ENCODE measurements around the gene MAST2.

The MAST2 gene

DNA sequence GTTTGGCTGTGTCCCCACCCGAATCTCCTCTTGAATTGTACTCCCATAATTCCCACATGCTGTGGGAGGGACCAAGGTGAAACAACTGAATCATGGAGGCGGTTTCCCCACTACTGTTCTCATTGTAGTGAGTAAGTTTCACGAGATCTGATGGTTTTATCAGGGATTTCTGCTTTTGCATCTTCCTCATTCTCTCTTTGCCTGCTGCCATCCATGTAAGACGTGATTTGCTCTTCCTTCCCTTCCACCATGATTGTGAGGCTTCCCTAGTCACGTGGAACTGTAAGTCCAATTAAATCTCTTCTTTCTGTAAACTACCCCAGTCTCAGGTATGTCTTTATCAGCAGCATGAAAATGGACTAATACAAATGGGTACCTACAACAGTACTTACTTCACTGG is 255.5 kb downstream of the MAST2 start:
- no peak for TF ChIP-seq GLIS3 (CRISPR knock-in tag; IDR thresholded peaks at IDR 0.05)
- no peak for TF ChIP-seq RARB (CRISPR knock-in tag; IDR thresholded peaks at IDR 0.05)
- no peak for TF ChIP-seq PPARA (CRISPR knock-in tag; IDR thresholded peaks at IDR 0.05; ENCODE audit: borderline replicate concordance)
- TF ChIP-seq, protein P1, sequence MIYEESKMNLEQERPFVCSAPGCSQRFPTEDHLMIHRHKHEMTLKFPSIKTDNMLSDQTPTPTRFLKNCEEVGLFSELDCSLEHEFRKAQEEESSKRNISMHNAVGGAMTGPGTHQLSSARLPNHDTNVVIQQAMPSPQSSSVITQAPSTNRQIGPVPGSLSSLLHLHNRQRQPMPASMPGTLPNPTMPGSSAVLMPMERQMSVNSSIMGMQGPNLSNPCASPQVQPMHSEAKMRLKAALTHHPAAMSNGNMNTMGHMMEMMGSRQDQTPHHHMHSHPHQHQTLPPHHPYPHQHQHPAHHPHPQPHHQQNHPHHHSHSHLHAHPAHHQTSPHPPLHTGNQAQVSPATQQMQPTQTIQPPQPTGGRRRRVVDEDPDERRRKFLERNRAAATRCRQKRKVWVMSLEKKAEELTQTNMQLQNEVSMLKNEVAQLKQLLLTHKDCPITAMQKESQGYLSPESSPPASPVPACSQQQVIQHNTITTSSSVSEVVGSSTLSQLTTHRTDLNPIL (CRISPR knock-in tag; IDR thresholded peaks at IDR 0.05; ENCODE audit: low read depth), result no peak
- TF ChIP-seq, protein P2, sequence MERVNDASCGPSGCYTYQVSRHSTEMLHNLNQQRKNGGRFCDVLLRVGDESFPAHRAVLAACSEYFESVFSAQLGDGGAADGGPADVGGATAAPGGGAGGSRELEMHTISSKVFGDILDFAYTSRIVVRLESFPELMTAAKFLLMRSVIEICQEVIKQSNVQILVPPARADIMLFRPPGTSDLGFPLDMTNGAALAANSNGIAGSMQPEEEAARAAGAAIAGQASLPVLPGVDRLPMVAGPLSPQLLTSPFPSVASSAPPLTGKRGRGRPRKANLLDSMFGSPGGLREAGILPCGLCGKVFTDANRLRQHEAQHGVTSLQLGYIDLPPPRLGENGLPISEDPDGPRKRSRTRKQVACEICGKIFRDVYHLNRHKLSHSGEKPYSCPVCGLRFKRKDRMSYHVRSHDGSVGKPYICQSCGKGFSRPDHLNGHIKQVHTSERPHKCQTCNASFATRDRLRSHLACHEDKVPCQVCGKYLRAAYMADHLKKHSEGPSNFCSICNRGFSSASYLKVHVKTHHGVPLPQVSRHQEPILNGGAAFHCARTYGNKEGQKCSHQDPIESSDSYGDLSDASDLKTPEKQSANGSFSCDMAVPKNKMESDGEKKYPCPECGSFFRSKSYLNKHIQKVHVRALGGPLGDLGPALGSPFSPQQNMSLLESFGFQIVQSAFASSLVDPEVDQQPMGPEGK (CRISPR knock-in tag; IDR thresholded peaks at IDR 0.05; ENCODE audit: borderline replicate concordance), result no peak
- TF ChIP-seq, protein P3, sequence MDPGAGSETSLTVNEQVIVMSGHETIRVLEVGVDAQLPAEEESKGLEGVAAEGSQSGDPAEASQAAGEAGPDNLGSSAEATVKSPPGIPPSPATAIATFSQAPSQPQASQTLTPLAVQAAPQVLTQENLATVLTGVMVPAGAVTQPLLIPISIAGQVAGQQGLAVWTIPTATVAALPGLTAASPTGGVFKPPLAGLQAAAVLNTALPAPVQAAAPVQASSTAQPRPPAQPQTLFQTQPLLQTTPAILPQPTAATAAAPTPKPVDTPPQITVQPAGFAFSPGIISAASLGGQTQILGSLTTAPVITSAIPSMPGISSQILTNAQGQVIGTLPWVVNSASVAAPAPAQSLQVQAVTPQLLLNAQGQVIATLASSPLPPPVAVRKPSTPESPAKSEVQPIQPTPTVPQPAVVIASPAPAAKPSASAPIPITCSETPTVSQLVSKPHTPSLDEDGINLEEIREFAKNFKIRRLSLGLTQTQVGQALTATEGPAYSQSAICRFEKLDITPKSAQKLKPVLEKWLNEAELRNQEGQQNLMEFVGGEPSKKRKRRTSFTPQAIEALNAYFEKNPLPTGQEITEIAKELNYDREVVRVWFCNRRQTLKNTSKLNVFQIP (CRISPR knock-in tag; IDR thresholded peaks at IDR 0.05; ENCODE audit: borderline replicate concordance, low read depth), result no peak
- TF ChIP-seq, protein P4, sequence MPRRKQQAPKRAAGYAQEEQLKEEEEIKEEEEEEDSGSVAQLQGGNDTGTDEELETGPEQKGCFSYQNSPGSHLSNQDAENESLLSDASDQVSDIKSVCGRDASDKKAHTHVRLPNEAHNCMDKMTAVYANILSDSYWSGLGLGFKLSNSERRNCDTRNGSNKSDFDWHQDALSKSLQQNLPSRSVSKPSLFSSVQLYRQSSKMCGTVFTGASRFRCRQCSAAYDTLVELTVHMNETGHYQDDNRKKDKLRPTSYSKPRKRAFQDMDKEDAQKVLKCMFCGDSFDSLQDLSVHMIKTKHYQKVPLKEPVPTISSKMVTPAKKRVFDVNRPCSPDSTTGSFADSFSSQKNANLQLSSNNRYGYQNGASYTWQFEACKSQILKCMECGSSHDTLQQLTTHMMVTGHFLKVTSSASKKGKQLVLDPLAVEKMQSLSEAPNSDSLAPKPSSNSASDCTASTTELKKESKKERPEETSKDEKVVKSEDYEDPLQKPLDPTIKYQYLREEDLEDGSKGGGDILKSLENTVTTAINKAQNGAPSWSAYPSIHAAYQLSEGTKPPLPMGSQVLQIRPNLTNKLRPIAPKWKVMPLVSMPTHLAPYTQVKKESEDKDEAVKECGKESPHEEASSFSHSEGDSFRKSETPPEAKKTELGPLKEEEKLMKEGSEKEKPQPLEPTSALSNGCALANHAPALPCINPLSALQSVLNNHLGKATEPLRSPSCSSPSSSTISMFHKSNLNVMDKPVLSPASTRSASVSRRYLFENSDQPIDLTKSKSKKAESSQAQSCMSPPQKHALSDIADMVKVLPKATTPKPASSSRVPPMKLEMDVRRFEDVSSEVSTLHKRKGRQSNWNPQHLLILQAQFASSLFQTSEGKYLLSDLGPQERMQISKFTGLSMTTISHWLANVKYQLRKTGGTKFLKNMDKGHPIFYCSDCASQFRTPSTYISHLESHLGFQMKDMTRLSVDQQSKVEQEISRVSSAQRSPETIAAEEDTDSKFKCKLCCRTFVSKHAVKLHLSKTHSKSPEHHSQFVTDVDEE (CRISPR knock-in tag; IDR thresholded peaks at IDR 0.05), result no peak
- no peak for TF ChIP-seq ZC3H10 (CRISPR knock-in tag; IDR thresholded peaks at IDR 0.05)
- no peak for TF ChIP-seq ZNF70 (CRISPR knock-in tag; IDR thresholded peaks at IDR 0.05)
- TF ChIP-seq ZFP3 (CRISPR knock-in tag; IDR thresholded peaks at IDR 0.05), result no peak
- TF ChIP-seq ZNF8 (CRISPR knock-in tag; IDR thresholded peaks at IDR 0.05), result no peak
- no peak for TF ChIP-seq BACH2 (CRISPR knock-in tag; IDR thresholded peaks at IDR 0.05; ENCODE audit: borderline replicate concordance)
- TF ChIP-seq, protein P5, sequence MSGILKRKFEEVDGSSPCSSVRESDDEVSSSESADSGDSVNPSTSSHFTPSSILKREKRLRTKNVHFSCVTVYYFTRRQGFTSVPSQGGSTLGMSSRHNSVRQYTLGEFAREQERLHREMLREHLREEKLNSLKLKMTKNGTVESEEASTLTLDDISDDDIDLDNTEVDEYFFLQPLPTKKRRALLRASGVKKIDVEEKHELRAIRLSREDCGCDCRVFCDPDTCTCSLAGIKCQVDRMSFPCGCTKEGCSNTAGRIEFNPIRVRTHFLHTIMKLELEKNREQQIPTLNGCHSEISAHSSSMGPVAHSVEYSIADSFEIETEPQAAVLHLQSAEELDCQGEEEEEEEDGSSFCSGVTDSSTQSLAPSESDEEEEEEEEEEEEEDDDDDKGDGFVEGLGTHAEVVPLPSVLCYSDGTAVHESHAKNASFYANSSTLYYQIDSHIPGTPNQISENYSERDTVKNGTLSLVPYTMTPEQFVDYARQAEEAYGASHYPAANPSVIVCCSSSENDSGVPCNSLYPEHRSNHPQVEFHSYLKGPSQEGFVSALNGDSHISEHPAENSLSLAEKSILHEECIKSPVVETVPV (CRISPR knock-in tag; IDR thresholded peaks at IDR 0.05), result no peak
- no peak for TF ChIP-seq ZFP30 (CRISPR knock-in tag; IDR thresholded peaks at IDR 0.05)
- no peak for TF ChIP-seq CSDC2 (CRISPR knock-in tag; IDR thresholded peaks at IDR 0.05)
- TF ChIP-seq ARNTL (CRISPR knock-in tag; IDR thresholded peaks at IDR 0.05; ENCODE audit: borderline replicate concordance, low read depth), result no peak
- no peak for ATAC-seq

DNA sequence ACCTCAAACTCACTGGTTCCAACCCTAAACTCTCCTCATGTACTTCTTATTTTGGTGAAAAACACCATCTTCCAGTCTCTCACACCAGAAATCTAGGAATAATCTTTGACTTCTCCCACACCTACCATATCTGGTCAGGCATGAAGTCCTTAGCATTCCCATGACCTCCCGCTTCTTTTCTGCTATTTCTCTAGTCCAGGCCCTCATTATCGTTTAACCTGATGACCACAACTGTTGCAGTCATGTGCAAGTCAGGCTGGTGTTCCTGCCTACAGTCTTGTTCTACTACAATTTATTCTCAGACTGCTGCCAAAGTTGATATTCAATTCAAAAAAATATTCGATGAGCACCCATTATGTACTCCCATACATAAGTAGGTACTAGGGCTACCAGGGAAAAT is 257.7 kb downstream of the MAST2 start:
- ATAC-seq, result no peak
- TF ChIP-seq ZNF8 (CRISPR knock-in tag; IDR thresholded peaks at IDR 0.05) (no peak), RARB (CRISPR knock-in tag; IDR thresholded peaks at IDR 0.05) (no peak)
- TF ChIP-seq, protein P1 (CRISPR knock-in tag; IDR thresholded peaks at IDR 0.05; ENCODE audit: low read depth), result no peak
- TF ChIP-seq, protein P5 (CRISPR knock-in tag; IDR thresholded peaks at IDR 0.05), result no peak

Measured in SK-N-SH treated with all-trans-retinoic acid at 6 μM for 48 hours (cell line).